GM06990 (cell line): ENCODE data around the gene CDC42BPB.

Experiments
- DNase-seq: peaks from one replicate; pipeline ENCODE4 v3.0.0-alpha.2; 2011; ENCODE audit not compliant: insufficient read length; ENCODE audit errors: extremely low read depth
- H3K27me3 ChIP-seq: replicated peaks from 2 replicates; pipeline ENCODE4 v1.6.0; 2011; ENCODE audit warnings: low read length; ENCODE audit not compliant: control insufficient read depth, insufficient read depth
- H3K36me3 ChIP-seq: 2 replicates; pipeline ENCODE4 v1.5.1; 2011; ENCODE audit warnings: low read length; ENCODE audit not compliant: control insufficient read depth, insufficient read depth
- H3K4me3 ChIP-seq: replicated peaks from 2 replicates; pipeline ENCODE4 v1.5.1; 2011; ENCODE audit warnings: low read depth, mild to moderate bottlenecking, control low read depth, low read length
- CTCF ChIP-seq: IDR thresholded peaks from 2 replicates; pipeline ENCODE4 v1.5.1; 2011; ENCODE audit warnings: low read length, control low read depth, mild to moderate bottlenecking, inconsistent platforms; ENCODE audit not compliant: insufficient read depth, poor library complexity, severe bottlenecking

The CDC42BPB gene

GRCh38 chr14:103103461-103104388 is 46.4 kb upstream of the CDC42BPB start:
- TF ChIP-seq CTCF: no peak
- no peak for DNase-seq
- Histone ChIP-seq H3K36me3 (no peaks in the 10 kb centered on the region), H3K4me3 (no peak overlapping the region), H3K27me3 (no peaks in the 10 kb centered on the region)

GRCh38 chr14:103102689-103103260 is 45.4 kb upstream of the CDC42BPB start:
- Histone ChIP-seq H3K36me3 (no peaks in the 10 kb centered on the region), H3K27me3 (no peaks in the 10 kb centered on the region; the same call in 1 of the 2 replicates), H3K4me3 (no peak overlapping the region)
- DNase-seq: no peak
- no peak for TF ChIP-seq CTCF

- H3K27me3 ChIP-seq: no peaks in the 10 kb centered on the region; the same call in 1 of the 2 replicates
Measured at GRCh38 chr14:103101963-103102688, 44.8 kb upstream of the CDC42BPB start.

GRCh38 chr14:103101257-103101962 is 44.1 kb upstream of the CDC42BPB start:
- no peak for DNase-seq
- Histone ChIP-seq H3K27me3 (no peaks in the 10 kb centered on the region; the same call in 1 of the 2 replicates), H3K4me3 (no peak overlapping the region), H3K36me3 (no peaks in the 10 kb centered on the region)
- no peak for TF ChIP-seq CTCF

More at GRCh38 chr14:103101963-103102688, 44.8 kb upstream of the CDC42BPB start:
- no peak for DNase-seq
- H3K4me3 ChIP-seq: no peak overlapping the region
- TF ChIP-seq CTCF: no peak
- H3K36me3 ChIP-seq: no peaks in the 10 kb centered on the region

- peak; percentile 65 for DNase-seq
- no peak for TF ChIP-seq CTCF
- Histone ChIP-seq H3K36me3 (no peaks in the 10 kb centered on the region), H3K27me3 (no peaks in the 10 kb centered on the region; the same call in 1 of the 2 replicates), H3K4me3 (no peak overlapping the region)
Measured at GRCh38 chr14:103100281-103101121, 43.2 kb upstream of the CDC42BPB start.
